ENCODE measurements around the gene TMCO5A. TPM values are rescaled to one million over a fixed set of nuclear protein-coding genes. Genes with fewer than 3 reads are reported as not detected.
A peak's percentile ranks its signal among the peaks of the same experiment; 100 is the strongest.
"Not testable (repeated sequence)": the region's sequence is repeated elsewhere in the genome, so short reads cannot be mapped to it uniquely, and the experiment has no call there.

TMCO5A gene
- polyA plus RNA-seq (ENCODE audit: insufficient read length in 10 of 10): not detected
- long read RNA-seq, donor 1: 0 reads
- long read RNA-seq, donor 2: 0 reads
- long read RNA-seq, donor 3: 0 reads
- long read RNA-seq, donor 4: 0 reads
- long read RNA-seq, donor 5: 0 reads
- long read RNA-seq, donor 6: 0 reads
- long read RNA-seq, donor 7: 0 reads
- long read RNA-seq, donor 8: 0 reads
- long read RNA-seq, donor 9: 0 reads

- DNase-seq: no peak
Measured at GRCh38 chr15:37934340-37934739, at the start of gene TMCO5A. TMCO5A (plus strand) TSS chr15:37934640; CDS start chr15:37936324, 1,684 bp downstream.

DNA sequence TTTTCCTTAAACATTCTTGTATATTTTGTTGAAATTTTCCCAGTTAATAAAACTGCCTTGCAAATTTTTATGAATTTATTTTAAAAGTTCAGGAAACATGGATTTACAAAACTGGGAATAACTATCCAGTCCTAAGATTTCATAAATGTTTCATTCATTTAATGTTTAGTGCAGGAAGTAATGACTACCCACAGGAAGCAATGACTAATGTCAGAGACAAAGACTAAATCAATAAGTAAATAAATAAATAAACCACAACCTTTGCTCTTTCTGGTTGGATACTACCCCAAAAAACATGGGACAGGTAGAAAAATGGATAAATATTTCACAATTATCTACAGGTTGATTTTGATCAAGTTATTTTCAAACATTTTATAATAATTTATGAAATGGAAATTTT is 48.8 kb upstream of the TMCO5A start:
- DNase-seq: no peak

GRCh38 chr15:37888356-37888755 is 46.1 kb upstream of the TMCO5A start:
- no peak for DNase-seq

DNA sequence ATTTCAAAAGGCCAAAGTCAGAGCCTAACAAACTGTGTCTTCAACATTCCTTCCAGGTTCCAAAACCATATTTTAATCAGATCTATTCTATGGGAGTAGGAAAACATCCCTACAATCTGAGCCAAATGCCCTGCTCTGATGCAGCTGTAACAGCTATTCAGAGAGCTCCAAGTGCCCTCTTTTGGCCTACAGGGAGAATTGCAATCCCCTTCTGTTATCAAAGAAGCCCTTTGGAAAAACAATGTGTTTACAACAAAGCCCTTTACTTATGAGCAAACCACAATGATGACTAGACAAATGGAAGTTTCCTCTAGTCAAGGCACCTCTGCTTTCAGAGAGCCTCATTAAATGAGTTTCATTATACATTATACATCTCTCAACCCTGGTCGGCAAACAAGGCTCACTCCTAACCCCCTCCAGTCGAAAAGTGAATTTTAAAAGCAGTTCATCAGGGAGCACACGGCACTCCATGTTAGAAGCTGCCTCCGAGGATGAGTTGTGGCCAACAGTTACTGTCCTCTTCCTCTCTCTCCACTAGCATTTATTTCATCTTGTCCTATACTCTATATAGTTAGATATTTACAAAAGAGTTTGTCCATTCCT is 42.6 kb upstream of the TMCO5A start:
- DNase-seq: peak in 1 of 3 donors; percentile 49

- DNase-seq: no peak
Measured at GRCh38 chr15:37893309-37893708, 41.1 kb upstream of the TMCO5A start.

- DNase-seq: no peak
Measured at GRCh38 chr15:37898362-37898761, 36.1 kb upstream of the TMCO5A start.

GRCh38 chr15:37900326-37901221 is 33.9 kb upstream of the TMCO5A start:
- DNase-seq: peak in 1 of 3 donors; percentile 38

DNA sequence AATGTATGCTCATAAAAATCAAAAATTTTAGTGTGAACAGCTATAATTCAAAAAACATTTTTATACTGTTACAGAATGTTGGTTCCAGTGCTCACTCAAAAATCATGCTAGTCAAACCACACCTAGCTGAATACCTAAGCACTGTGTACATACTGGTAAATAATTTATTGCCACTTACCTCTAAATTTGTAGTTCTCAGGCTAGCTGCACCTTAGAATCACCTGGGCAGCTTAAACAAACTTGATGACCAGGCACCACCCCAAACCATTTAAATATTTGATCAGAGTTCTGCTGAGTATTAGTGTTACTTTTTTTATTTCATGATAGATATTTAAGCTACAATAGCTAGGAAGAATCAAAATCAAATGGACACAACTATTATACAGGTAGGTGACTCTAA is 32.3 kb upstream of the TMCO5A start:
- no peak for DNase-seq

- no peak for DNase-seq
Measured at GRCh38 chr15:37903919-37904625, 30.4 kb upstream of the TMCO5A start.

DNA sequence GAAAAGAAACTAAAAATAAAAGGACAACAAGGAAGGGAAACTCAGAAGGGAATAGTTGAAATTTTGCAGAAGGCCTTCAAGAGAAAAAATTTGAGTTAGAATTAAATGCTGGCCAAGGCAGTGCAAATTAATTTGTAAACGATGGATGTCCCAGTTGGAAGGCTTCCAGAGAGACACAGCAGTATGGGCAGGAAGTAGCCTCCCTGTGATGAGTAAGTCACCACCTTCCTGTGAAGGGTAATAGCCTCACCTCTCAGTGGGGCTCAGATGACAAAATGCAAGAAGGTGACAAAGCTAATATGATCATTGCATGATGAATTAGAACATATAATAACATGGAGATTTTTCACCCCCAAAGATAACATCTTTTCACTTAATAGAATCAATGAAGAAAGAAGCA is 27.3 kb upstream of the TMCO5A start:
- DNase-seq: no peak

- DNase-seq: peak in 1 of 3 donors; percentile 18
Measured at GRCh38 chr15:37921527-37922385, 12.7 kb upstream of the TMCO5A start.

GRCh38 chr15:37926136-37926535 is 8.3 kb upstream of the TMCO5A start:
- DNase-seq: no peak

- no peak for DNase-seq
Measured at GRCh38 chr15:37929238-37929637, 5.2 kb upstream of the TMCO5A start.

- no peak for DNase-seq
Measured at GRCh38 chr15:37931321-37931720, 3.1 kb upstream of the TMCO5A start.

GRCh38 chr15:37931868-37932267 is 2.6 kb upstream of the TMCO5A start:
- DNase-seq: peak in 1 of 3 donors; percentile 43

GRCh38 chr15:37932549-37932948 is 1.9 kb upstream of the TMCO5A start:
- DNase-seq: no peak

GRCh38 chr15:37933666-37934065 is 774 bp upstream of the TMCO5A start:
- peak in 1 of 3 donors; percentile 7 for DNase-seq

DNA sequence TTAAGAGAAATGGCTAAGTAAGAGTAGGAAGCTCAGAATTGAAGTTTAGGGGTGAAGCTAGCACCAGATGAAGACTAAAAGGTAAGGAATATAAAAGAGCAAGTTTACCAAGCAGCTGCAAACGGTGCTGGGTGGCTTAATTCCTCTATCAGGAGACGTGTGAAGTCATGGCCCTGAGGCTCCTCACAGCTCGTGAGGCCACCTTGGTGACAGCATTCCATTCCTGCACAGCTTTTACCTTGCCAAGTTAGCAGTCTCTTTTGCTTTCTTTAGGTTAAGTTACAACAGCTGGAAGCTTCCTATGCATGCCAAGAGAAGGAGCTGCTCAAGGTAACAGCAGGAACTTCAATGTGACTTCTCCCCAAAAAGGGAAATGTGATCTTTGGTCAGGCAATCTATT is 6.4 kb downstream of the TMCO5A start:
- no peak for DNase-seq

DNA sequence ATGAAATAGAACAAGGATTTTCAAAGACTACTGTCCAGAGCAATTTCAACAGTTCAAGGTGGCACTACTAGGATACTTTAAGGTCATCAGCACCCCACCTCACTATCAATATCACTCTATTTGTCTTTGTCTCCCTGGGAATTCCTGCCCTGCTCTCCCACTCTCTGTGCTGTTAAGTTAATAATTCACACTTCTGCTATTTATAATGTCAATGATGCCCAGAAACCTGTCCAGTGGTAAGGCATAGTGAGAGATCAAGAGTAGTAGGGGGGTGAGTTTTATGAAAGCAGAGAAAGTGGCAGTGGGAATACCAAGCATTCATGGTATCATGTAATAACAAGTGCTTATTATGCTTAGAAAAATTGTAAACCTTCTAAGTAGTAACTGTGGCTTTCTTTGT is 7.3 kb downstream of the TMCO5A start:
- DNase-seq: no peak

DNA sequence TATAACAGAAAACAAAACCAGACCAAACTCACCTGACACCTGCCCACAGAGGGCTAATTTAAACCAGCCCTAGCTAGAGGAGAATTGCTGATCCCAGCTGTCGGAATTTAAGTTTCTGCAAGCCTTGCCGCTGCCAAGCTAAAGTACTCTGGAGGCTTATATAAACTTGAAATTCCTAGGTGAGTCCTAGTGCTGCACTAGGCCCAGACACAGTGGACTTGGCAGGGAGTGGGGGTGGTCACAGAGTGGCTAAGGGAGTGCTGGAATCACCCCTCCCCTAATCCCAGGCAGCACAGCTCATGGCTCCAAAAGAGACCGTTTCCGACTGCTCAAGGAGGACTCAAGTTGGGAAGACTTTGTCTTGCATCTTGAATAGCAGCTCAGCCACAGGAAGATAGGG is 17.6 kb downstream of the TMCO5A start:
- no peak for DNase-seq

DNA sequence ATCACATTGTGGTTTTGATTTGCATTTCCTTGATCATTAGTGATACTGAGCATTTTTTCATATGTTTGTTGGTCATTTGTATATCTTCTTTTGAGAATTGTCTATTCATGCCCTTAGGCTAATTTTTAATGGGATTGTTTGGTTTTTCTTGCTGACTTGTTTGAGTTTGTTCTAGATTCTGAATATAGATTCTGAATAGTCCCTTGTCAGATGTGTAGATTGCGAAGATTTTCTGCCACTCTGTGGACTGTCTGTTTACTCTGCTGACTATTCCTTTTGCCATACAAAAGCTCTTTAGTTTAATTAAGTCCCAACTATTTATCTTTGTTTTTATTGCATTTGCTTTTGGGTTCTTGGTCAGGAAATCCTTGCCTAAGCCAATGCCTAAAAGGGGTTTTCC is 26.3 kb downstream of the TMCO5A start:
- DNase-seq: not testable (repeated sequence)
